ENCODE measurements around the gene NFATC1.

DNA sequence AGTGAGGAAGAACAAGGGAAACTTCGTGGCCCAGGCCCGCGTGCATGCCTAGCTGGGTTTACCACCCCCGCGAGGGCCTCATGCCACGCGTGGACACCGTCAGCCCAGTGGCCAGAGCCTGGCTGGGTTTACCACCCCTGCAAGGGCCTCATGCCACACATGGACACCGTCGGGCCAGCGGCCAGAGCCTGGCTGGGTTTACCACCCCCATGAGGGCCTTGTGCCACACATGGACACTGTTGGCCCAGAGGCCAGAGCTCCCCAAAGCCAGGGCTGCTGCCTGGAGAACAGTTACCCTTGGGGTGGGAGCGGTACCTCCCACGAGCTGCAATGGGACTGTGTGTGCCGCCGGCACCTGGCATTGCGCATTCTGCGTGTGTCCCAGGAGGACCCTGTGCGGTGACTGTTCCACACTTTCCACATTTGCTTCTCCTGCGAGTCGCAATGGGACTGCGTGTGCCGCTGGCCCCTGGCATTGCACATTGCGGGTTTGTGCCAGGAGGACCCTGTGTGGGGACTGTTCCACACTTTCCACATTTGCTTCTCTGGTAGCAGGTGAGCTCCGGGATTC lies 178.3 kb downstream of the NFATC1 start:
- TF ChIP-seq POLR2A (IDR thresholded peaks at IDR 0.05; ENCODE audit: low read length) (no peak), BHLHE40 (IDR thresholded peaks at IDR 0.05; ENCODE audit: low read depth, low read length) (no peak), CHD2 (IDR thresholded peaks at IDR 0.05; ENCODE audit: low read length, partially characterized antibody) (no peak), POLR2AphosphoS2 (conservative IDR thresholded peaks at IDR 0.05; ENCODE audit: low read length) (no peak), EP300 (IDR thresholded peaks at IDR 0.05) (no peak), CEBPB (IDR thresholded peaks at IDR 0.05) (no peak)
- TF ChIP-seq, protein P1, sequence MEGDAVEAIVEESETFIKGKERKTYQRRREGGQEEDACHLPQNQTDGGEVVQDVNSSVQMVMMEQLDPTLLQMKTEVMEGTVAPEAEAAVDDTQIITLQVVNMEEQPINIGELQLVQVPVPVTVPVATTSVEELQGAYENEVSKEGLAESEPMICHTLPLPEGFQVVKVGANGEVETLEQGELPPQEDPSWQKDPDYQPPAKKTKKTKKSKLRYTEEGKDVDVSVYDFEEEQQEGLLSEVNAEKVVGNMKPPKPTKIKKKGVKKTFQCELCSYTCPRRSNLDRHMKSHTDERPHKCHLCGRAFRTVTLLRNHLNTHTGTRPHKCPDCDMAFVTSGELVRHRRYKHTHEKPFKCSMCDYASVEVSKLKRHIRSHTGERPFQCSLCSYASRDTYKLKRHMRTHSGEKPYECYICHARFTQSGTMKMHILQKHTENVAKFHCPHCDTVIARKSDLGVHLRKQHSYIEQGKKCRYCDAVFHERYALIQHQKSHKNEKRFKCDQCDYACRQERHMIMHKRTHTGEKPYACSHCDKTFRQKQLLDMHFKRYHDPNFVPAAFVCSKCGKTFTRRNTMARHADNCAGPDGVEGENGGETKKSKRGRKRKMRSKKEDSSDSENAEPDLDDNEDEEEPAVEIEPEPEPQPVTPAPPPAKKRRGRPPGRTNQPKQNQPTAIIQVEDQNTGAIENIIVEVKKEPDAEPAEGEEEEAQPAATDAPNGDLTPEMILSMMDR (IDR thresholded peaks at IDR 0.05), result no peak
